ENCODE results near the gene CACNA1D.

DNA sequence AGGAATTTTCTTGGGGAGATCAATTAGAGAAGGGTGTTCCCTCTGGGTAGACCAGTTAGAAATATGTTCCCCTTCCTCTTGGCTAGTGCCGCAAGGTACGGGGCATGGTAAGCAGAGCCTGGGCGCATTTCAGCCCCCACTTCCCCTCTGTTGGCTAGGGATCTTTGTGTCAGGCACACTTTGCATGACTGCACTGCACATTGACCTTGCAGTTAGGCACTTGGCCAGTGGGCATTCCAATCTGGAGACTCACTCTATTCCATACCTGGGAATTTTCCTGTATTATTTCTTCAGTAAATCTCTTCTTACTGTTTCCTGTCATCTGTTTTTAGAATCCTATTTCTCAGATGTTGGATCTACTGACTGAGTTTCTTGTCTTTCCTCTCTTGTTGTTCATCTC, 30.0 kb upstream of the CACNA1D start:
- TF ChIP-seq, protein P1, sequence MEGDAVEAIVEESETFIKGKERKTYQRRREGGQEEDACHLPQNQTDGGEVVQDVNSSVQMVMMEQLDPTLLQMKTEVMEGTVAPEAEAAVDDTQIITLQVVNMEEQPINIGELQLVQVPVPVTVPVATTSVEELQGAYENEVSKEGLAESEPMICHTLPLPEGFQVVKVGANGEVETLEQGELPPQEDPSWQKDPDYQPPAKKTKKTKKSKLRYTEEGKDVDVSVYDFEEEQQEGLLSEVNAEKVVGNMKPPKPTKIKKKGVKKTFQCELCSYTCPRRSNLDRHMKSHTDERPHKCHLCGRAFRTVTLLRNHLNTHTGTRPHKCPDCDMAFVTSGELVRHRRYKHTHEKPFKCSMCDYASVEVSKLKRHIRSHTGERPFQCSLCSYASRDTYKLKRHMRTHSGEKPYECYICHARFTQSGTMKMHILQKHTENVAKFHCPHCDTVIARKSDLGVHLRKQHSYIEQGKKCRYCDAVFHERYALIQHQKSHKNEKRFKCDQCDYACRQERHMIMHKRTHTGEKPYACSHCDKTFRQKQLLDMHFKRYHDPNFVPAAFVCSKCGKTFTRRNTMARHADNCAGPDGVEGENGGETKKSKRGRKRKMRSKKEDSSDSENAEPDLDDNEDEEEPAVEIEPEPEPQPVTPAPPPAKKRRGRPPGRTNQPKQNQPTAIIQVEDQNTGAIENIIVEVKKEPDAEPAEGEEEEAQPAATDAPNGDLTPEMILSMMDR (IDR thresholded peaks at IDR 0.05): no peak
- TF ChIP-seq POLR2A (IDR thresholded peaks at IDR 0.05; ENCODE audit: low read depth): no peak

Measured in esophagus muscularis mucosa (tissue), 3 donors.